ENCODE data around the gene RWDD1.
A peak's percentile ranks its signal among the peaks of the same experiment; 100 is the strongest.

RWDD1 gene

GRCh38 chr6:116615937-116616736, 44.8 kb downstream of the RWDD1 start, which contains the start of gene RSPH4A:
Gene RSPH4A (plus strand): TSS chr6:116616479. CDS start chr6:116616624, 145 bp downstream.
- DNase-seq, result peak; percentile 89

GRCh38 chr6:116616737-116617053, 45.4 kb downstream of the RWDD1 start:
- DNase-seq, result peak; percentile 27

- peak; percentile 57 for DNase-seq
Measured at GRCh38 chr6:116624036-116624805, 52.9 kb downstream of the RWDD1 start.

GRCh38 chr6:116625872-116626271, 54.6 kb downstream of the RWDD1 start:
- DNase-seq, result no peak

- DNase-seq, result no peak
Measured at GRCh38 chr6:116629563-116629981, 58.3 kb downstream of the RWDD1 start.

- DNase-seq, result peak; percentile 86
Measured at GRCh38 chr6:116631379-116631990, 60.2 kb downstream of the RWDD1 start.

GRCh38 chr6:116633685-116634084, 62.4 kb downstream of the RWDD1 start:
- peak; percentile 29 for DNase-seq
